ENCODE results near the gene EDARADD. TPM values are rescaled to one million over a fixed set of nuclear protein-coding genes. Genes with fewer than 3 reads are reported as not detected.
"Not testable (repeated sequence)": the region's sequence is repeated elsewhere in the genome, so short reads cannot be mapped to it uniquely, and the experiment has no call there.

EDARADD gene
- total RNA-seq, 1 donor = 1.4 TPM

GRCh38 chr1:236460103-236460502, 66.0 kb downstream of the EDARADD start:
- no peaks in the 10 kb centered on the region for H3K27me3 ChIP-seq (ENCODE audit: insufficient read depth, low read length)
- no peak for DNase-seq (ENCODE audit: insufficient read length, low spot score, missing footprints)
- H3K4me2 ChIP-seq (ENCODE audit: insufficient read depth, low read length) = no peak overlapping the region
- TF ChIP-seq, protein P1, sequence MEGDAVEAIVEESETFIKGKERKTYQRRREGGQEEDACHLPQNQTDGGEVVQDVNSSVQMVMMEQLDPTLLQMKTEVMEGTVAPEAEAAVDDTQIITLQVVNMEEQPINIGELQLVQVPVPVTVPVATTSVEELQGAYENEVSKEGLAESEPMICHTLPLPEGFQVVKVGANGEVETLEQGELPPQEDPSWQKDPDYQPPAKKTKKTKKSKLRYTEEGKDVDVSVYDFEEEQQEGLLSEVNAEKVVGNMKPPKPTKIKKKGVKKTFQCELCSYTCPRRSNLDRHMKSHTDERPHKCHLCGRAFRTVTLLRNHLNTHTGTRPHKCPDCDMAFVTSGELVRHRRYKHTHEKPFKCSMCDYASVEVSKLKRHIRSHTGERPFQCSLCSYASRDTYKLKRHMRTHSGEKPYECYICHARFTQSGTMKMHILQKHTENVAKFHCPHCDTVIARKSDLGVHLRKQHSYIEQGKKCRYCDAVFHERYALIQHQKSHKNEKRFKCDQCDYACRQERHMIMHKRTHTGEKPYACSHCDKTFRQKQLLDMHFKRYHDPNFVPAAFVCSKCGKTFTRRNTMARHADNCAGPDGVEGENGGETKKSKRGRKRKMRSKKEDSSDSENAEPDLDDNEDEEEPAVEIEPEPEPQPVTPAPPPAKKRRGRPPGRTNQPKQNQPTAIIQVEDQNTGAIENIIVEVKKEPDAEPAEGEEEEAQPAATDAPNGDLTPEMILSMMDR (IDR thresholded peaks at IDR 0.05; ENCODE audit: extremely low read depth, low read depth, low read length) = no peak
- H3K79me2 ChIP-seq (ENCODE audit: insufficient read depth, low read length) = no peaks in the 10 kb centered on the region
- H3K4me3 ChIP-seq (ENCODE audit: insufficient read depth, low read length) = no peak overlapping the region
- no peak overlapping the region for H3K27ac ChIP-seq (ENCODE audit: low read depth, low read length)
- no peak overlapping the region for H2AFZ ChIP-seq (ENCODE audit: low read length)
- no peaks in the 10 kb centered on the region for H3K36me3 ChIP-seq (ENCODE audit: insufficient read depth, low read length)
- H4K20me1 ChIP-seq (ENCODE audit: insufficient read depth, low read length) = no peaks in the 10 kb centered on the region
- H3K9me3 ChIP-seq (ENCODE audit: low read depth, low read length) = no peaks in the 10 kb centered on the region
- H3K4me1 ChIP-seq (ENCODE audit: insufficient read depth, low read length) = no peaks in the 10 kb centered on the region

GRCh38 chr1:236464197-236464596, 70.1 kb downstream of the EDARADD start:
- H2AFZ ChIP-seq (ENCODE audit: low read length); H3K27ac ChIP-seq (ENCODE audit: low read depth, low read length); H3K4me1 ChIP-seq (ENCODE audit: insufficient read depth, low read length); H3K79me2 ChIP-seq (ENCODE audit: insufficient read depth, low read length); H3K9me3 ChIP-seq (ENCODE audit: low read depth, low read length); H3K27me3 ChIP-seq (ENCODE audit: insufficient read depth, low read length); H3K36me3 ChIP-seq (ENCODE audit: insufficient read depth, low read length); H3K4me3 ChIP-seq (ENCODE audit: insufficient read depth, low read length); H4K20me1 ChIP-seq (ENCODE audit: insufficient read depth, low read length); H3K4me2 ChIP-seq (ENCODE audit: insufficient read depth, low read length); DNase-seq (ENCODE audit: insufficient read length, low spot score, missing footprints): not testable (repeated sequence)

- Histone ChIP-seq H3K4me3 (ENCODE audit: insufficient read depth, low read length) (no peak overlapping the region), H3K36me3 (ENCODE audit: insufficient read depth, low read length) (no peaks in the 10 kb centered on the region), H3K4me1 (ENCODE audit: insufficient read depth, low read length) (no peaks in the 10 kb centered on the region), H3K79me2 (ENCODE audit: insufficient read depth, low read length) (no peaks in the 10 kb centered on the region), H3K27ac (ENCODE audit: low read depth, low read length) (no peak overlapping the region), H3K9me3 (ENCODE audit: low read depth, low read length) (no peaks in the 10 kb centered on the region), H3K4me2 (ENCODE audit: insufficient read depth, low read length) (no peak overlapping the region), H4K20me1 (ENCODE audit: insufficient read depth, low read length) (no peaks in the 10 kb centered on the region), H2AFZ (ENCODE audit: low read length) (no peak overlapping the region), H3K27me3 (ENCODE audit: insufficient read depth, low read length) (no peaks in the 10 kb centered on the region)
- DNase-seq (ENCODE audit: insufficient read length, low spot score, missing footprints) = no peak
- TF ChIP-seq, protein P1 (IDR thresholded peaks at IDR 0.05; ENCODE audit: extremely low read depth, low read depth, low read length) = no peak
Observed at GRCh38 chr1:236465231-236465958, 71.3 kb downstream of the EDARADD start.

GRCh38 chr1:236465959-236466303, 71.8 kb downstream of the EDARADD start:
- Histone ChIP-seq H3K4me3 (ENCODE audit: insufficient read depth, low read length) (no peak overlapping the region), H3K27me3 (ENCODE audit: insufficient read depth, low read length) (no peaks in the 10 kb centered on the region), H3K36me3 (ENCODE audit: insufficient read depth, low read length) (no peaks in the 10 kb centered on the region), H3K4me1 (ENCODE audit: insufficient read depth, low read length) (no peaks in the 10 kb centered on the region), H4K20me1 (ENCODE audit: insufficient read depth, low read length) (no peaks in the 10 kb centered on the region), H3K27ac (ENCODE audit: low read depth, low read length) (no peak overlapping the region), H3K79me2 (ENCODE audit: insufficient read depth, low read length) (no peaks in the 10 kb centered on the region), H2AFZ (ENCODE audit: low read length) (no peak overlapping the region), H3K9me3 (ENCODE audit: low read depth, low read length) (no peaks in the 10 kb centered on the region), H3K4me2 (ENCODE audit: insufficient read depth, low read length) (no peak overlapping the region)
- TF ChIP-seq, protein P1 (IDR thresholded peaks at IDR 0.05; ENCODE audit: extremely low read depth, low read depth, low read length) = no peak
- DNase-seq (ENCODE audit: insufficient read length, low spot score, missing footprints) = no peak

Measured in osteoblast (primary cell).